ENCODE measurements around the gene PEBP1. TPM values are rescaled to one million over a fixed set of nuclear protein-coding genes. Genes with fewer than 3 reads are reported as not detected.

Gene PEBP1
- 100 to 1,000 TPM in 1 of 2 experiments, 10 to 100 TPM in 1; 96.3 to 104 TPM for total RNA-seq

DNA sequence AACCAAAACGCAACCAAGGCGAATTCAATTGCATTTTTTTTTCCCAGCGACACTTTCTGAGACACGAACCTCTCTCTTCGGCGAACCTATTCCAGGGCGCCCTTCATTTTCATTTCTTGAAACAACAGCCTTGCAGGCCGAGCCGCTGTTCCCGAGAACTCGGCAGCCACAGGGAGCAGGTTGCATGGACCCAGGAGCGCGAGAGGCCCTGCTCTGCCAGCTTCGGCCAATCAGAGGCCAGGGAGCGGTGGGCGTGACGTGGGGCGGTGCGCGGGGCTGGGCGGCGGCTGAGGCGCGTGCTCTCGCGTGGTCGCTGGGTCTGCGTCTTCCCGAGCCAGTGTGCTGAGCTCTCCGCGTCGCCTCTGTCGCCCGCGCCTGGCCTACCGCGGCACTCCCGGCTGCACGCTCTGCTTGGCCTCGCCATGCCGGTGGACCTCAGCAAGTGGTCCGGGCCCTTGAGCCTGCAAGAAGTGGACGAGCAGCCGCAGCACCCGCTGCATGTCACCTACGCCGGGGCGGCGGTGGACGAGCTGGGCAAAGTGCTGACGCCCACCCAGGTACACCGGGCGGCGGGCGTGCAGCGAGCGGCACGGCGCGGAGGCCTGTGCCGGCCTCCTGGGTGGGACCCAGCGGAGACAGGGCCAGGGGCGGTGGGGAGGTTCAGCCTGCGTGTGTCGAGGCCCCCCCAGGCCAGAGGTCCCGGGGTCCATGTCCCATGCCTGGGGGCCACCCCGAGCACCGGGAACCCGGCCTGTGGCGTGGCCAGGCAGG is at the start of gene PEBP1:
Gene PEBP1, plus strand, starts transcription at position 337 of the 771 bp plus-strand sequence. Its CDS starts 86 bp downstream, at position 423.
- H3K36me3 Mint-ChIP-seq (ENCODE audit: low read depth): peaks cover 26% of the 10 kb centered on the region
- H3K9me3 Mint-ChIP-seq: no peaks in the 10 kb centered on the region
- DNase-seq: peak; percentile 94
- H3K4me1 Mint-ChIP-seq: peaks cover 33% of the 10 kb centered on the region
- ChIA-PET CTCF (interaction anchor here (0.7 to 2.1 kb wide), 9 partner anchors 11 to 240 kb away, joined by 3 to 13 read pairs (median 3); partner anchors contain the start of gene SUDS3), POLR2A (interaction anchor here (0.6 to 0.7 kb wide), 2 partner anchors 43 to 80 kb away, joined by 3 to 6 read pairs; no protein-coding TSS in a partner anchor)
- H3K4me3 Mint-ChIP-seq: peak within 1 kb of the TSS; percentile 91
- peak within 1 kb of the TSS; percentile 91 for H3K27ac Mint-ChIP-seq
- H3K27me3 Mint-ChIP-seq: no peaks in the 10 kb centered on the region

DNA sequence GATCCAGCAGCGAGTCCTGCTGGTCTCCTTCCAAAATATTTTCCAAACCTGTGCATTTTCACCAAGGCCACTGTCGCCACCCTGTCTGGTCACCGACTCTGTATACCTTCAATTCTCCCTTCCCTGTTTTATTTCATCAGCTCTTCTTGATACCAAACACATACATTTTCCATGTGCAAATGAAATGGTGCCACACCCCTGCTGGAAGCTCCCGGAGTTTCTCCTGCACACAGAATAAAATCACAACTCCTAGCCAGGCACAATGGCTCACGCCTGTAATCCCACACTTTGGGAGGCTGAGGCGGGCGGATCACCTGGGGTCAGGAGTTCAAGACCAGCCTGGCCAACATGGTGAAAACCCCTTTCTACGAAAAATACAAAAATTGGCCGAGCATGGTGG is 46.1 kb upstream of the PEBP1 start:
- no peak overlapping the region for H3K27ac Mint-ChIP-seq
- CTCF ChIA-PET: interaction anchor here (0.6 kb wide), 1 partner anchor 62 kb away, joined by 3 read pairs; no protein-coding TSS in a partner anchor
- H3K36me3 Mint-ChIP-seq (ENCODE audit: low read depth): no peaks in the 10 kb centered on the region
- no peak for DNase-seq
- POLR2A ChIA-PET: no interaction called here
- H3K4me3 Mint-ChIP-seq: no peak overlapping the region
- no peaks in the 10 kb centered on the region for H3K9me3 Mint-ChIP-seq
- H3K27me3 Mint-ChIP-seq: no peaks in the 10 kb centered on the region
- H3K4me1 Mint-ChIP-seq: no peaks in the 10 kb centered on the region

DNA sequence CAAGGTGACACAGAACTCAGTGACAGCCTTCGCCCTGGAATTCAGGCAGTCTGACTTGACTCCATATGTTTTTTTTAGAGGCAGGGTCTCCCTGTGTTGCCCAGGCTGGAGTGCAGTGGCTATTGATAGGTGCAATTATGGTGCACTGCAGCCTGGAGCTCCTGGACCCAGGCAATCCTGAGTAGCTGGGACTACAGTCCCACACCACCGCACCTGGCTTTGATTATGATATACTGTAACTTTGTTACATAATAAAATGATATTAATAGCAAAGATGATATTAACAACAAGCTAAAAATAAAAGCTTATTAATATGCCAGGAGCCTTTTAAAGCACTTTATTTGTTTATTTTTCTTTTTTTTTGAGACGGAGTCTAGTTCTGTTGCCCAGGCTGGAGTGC is 41.9 kb upstream of the PEBP1 start:
- Mint-ChIP-seq H3K27ac (no peak overlapping the region), H3K4me1 (no peaks in the 10 kb centered on the region), H3K4me3 (no peak overlapping the region), H3K36me3 (ENCODE audit: low read depth) (no peaks in the 10 kb centered on the region), H3K27me3 (no peaks in the 10 kb centered on the region), H3K9me3 (no peaks in the 10 kb centered on the region)
- POLR2A ChIA-PET: interaction anchor here (0.7 kb wide), 1 partner anchor 8 kb away, joined by 3 read pairs; no protein-coding TSS in a partner anchor
- DNase-seq: no peak
- CTCF ChIA-PET: interaction anchor here (0.8 to 1.3 kb wide), 4 partner anchors 20 to 33 kb away, joined by 3 to 6 read pairs (median 3); no protein-coding TSS in a partner anchor

DNA sequence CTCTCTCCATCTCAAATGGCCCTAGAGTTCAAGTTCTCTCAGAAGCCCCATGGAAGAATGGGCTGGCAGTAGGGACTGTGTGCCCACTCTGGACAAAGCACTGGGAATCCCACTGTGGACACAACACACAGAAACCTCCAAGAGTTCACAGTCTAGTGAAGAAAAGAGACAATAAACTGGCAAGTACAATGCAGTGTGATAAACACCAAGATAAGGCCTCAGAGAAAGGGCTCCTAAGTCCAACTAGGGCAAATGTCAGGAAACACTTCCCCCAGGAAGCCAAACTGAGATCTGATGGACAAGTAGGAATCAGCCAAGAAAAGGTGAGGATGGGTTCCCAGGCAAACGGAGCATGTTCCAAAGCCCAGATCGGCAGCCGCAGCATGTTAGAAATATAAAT is 37.5 kb upstream of the PEBP1 start:
- Mint-ChIP-seq H3K27me3 (peaks cover 14% of the 10 kb centered on the region), H3K4me3 (no peak overlapping the region), H3K36me3 (ENCODE audit: low read depth) (no peaks in the 10 kb centered on the region), H3K4me1 (peaks cover 3% of the 10 kb centered on the region), H3K9me3 (no peaks in the 10 kb centered on the region), H3K27ac (no peak overlapping the region)
- no peak for DNase-seq
- POLR2A ChIA-PET: no interaction called here
- CTCF ChIA-PET: no interaction called here

DNA sequence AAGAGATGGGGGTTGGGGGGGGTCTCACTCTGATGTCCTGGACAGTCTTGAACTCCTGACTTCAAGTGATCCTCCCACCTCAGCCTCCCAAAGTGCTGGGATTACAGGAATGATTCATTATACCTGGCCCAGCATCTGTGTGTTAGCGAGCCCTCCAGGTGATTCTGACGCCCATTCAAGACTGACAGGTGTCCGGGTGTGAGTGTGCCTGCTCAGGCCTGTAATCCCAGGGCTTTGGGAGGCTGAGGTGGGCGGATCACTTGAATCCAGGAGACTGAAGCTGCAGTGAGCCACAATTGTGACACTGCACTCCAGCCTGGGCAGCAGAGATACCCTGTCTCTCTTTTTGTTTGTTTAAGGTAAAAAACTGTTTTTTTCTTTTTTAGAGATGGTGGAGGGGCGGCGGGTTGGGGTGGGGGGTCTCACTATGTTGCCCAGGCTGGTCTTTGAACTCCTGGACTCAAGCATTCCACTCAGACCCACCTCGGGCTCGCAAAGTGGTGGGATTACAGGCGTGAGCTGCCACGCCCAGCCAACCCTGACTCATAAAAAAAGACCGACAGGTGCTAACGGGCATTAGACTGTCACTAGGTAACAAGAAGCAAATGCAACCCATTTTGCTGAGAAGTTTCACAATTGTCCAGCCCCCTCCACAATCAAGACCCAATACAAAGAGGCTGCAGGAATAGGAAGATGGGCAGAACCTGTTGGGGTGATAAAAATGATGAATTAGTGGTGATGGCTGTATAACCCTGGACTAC is 36.8 kb upstream of the PEBP1 start:
- POLR2A ChIA-PET: no interaction called here
- H3K27me3 Mint-ChIP-seq: peaks cover 14% of the 10 kb centered on the region
- H3K27ac Mint-ChIP-seq: no peak overlapping the region
- no peaks in the 10 kb centered on the region for H3K9me3 Mint-ChIP-seq
- no peak overlapping the region for H3K4me3 Mint-ChIP-seq
- peaks cover 3% of the 10 kb centered on the region for H3K4me1 Mint-ChIP-seq
- no peak for DNase-seq
- CTCF ChIA-PET: interaction anchor here (0.8 kb wide), 1 partner anchor 36 kb away, joined by 3 read pairs; no protein-coding TSS in a partner anchor
- no peaks in the 10 kb centered on the region for H3K36me3 Mint-ChIP-seq (ENCODE audit: low read depth)

DNA sequence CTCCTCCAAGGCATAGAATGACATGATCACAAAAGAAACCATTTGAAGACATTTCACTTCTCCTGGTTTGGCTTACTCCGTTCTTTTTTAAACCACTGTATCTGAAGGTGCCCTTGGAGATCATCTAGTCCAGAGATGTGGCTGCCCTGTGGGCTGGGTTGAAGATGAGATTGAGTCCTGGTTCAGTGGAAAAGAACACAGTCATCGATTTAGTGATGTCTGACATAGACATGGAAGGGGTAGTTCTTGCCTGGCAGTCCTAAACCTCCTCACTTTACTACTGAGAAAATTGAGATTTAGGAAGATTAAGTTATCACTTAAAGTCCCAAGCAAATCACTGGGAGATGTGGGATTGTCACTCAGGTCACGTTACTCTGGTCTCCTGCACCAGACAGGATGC is 34.9 kb upstream of the PEBP1 start:
- Mint-ChIP-seq H3K9me3 (no peaks in the 10 kb centered on the region), H3K36me3 (ENCODE audit: low read depth) (no peaks in the 10 kb centered on the region), H3K27ac (no peak overlapping the region), H3K4me1 (peaks cover 6% of the 10 kb centered on the region), H3K27me3 (peaks cover 18% of the 10 kb centered on the region), H3K4me3 (no peak overlapping the region)
- DNase-seq: no peak
- CTCF ChIA-PET: interaction anchor here (1.1 kb wide), 1 partner anchor 16 kb away, joined by 3 read pairs; no protein-coding TSS in a partner anchor
- POLR2A ChIA-PET: interaction anchor here (0.9 kb wide), 1 partner anchor 187 kb away, joined by 3 read pairs; no protein-coding TSS in a partner anchor

DNA sequence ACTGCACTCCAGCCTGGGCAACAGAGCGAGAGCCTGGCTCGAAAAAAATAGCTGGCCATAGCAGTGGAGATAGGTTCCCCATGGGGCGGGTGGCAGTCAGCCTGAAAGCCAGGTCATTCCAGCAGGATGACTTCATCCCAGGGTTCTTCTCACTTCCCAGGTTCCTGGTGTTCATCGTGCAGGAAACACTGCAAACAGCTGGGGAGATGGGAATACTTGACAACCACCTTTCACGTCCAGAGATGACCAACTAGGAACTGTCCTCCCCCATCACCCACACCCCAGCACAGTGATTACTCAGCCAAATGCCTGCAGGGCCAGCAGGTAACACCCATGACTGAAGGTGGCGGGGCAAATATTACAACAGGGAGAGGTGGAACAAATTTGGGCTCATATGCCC is 33.9 kb upstream of the PEBP1 start:
- DNase-seq: no peak
- H3K9me3 Mint-ChIP-seq: no peaks in the 10 kb centered on the region
- no peaks in the 10 kb centered on the region for H3K36me3 Mint-ChIP-seq (ENCODE audit: low read depth)
- ChIA-PET POLR2A (interaction anchor here (0.5 kb wide), 1 partner anchor 8 kb away, joined by 3 read pairs; no protein-coding TSS in a partner anchor), CTCF (interaction anchor here (0.6 to 1.1 kb wide), 2 partner anchors 15 to 78 kb away, joined by 3 read pairs; no protein-coding TSS in a partner anchor)
- H3K27me3 Mint-ChIP-seq: peaks cover 18% of the 10 kb centered on the region
- no peak overlapping the region for H3K4me3 Mint-ChIP-seq
- peaks cover 6% of the 10 kb centered on the region for H3K4me1 Mint-ChIP-seq
- no peak overlapping the region for H3K27ac Mint-ChIP-seq

DNA sequence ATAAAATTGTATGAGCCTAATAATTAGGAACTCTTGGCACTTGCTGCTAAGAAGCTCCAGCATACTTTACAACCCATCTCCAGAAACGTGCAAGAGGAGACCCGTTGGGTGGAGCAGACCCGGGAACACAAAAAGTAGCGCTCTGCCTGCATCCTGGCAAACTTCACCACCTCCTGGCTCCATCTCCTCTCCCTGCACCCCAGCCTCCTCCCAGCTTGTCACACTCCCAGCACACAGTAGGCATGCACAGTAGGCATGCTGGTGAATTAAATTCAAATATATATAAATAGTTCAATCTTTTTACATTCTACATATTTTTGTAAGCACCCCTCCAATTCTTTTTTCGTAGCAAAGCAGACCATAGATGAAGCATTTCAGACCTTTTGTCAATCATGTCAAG is 33.3 kb upstream of the PEBP1 start:
- CTCF ChIA-PET: interaction anchor here (0.6 kb wide), 1 partner anchor 78 kb away, joined by 3 read pairs; no protein-coding TSS in a partner anchor

DNA sequence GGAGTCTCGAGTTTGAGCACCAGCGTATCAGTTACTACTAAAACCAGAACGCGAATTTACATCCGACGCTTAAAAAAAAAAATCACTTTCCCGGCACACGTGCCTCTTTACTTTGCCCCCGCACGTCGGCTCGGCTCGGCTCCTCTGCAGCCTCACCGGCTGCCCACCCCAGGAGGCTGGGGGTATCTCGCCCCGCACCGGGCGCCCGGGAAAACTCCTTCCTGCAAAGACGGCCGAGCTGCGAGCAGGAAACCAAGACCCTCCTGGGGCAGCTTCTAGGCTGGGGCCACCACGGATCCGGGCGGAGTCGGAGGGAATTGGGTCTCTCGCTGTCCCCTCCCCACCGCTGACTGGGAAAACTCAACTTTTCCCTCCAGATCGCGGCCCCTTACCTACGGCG is 32.7 kb upstream of the PEBP1 start:
- Mint-ChIP-seq H3K36me3 (ENCODE audit: low read depth) (no peaks in the 10 kb centered on the region), H3K4me3 (peak overlapping the region; percentile 80), H3K4me1 (peaks cover 6% of the 10 kb centered on the region), H3K9me3 (no peaks in the 10 kb centered on the region), H3K27me3 (peaks cover 18% of the 10 kb centered on the region), H3K27ac (no peak overlapping the region)
- POLR2A ChIA-PET: no interaction called here
- peak; percentile 6 for DNase-seq
- CTCF ChIA-PET: interaction anchor here (0.6 kb wide), 1 partner anchor 451 kb away, joined by 5 read pairs; no protein-coding TSS in a partner anchor

More for the DNA sequence above, 33.3 kb upstream of the PEBP1 start:
- H3K4me3 Mint-ChIP-seq: peak overlapping the region; percentile 80
- H3K36me3 Mint-ChIP-seq (ENCODE audit: low read depth): no peaks in the 10 kb centered on the region
- POLR2A ChIA-PET: interaction anchor here (0.5 kb wide), 1 partner anchor 9 kb away, joined by 3 read pairs; no protein-coding TSS in a partner anchor
- H3K4me1 Mint-ChIP-seq: peaks cover 6% of the 10 kb centered on the region
- H3K27me3 Mint-ChIP-seq: peaks cover 18% of the 10 kb centered on the region
- no peak for DNase-seq
- H3K27ac Mint-ChIP-seq: no peak overlapping the region
- no peaks in the 10 kb centered on the region for H3K9me3 Mint-ChIP-seq

DNA sequence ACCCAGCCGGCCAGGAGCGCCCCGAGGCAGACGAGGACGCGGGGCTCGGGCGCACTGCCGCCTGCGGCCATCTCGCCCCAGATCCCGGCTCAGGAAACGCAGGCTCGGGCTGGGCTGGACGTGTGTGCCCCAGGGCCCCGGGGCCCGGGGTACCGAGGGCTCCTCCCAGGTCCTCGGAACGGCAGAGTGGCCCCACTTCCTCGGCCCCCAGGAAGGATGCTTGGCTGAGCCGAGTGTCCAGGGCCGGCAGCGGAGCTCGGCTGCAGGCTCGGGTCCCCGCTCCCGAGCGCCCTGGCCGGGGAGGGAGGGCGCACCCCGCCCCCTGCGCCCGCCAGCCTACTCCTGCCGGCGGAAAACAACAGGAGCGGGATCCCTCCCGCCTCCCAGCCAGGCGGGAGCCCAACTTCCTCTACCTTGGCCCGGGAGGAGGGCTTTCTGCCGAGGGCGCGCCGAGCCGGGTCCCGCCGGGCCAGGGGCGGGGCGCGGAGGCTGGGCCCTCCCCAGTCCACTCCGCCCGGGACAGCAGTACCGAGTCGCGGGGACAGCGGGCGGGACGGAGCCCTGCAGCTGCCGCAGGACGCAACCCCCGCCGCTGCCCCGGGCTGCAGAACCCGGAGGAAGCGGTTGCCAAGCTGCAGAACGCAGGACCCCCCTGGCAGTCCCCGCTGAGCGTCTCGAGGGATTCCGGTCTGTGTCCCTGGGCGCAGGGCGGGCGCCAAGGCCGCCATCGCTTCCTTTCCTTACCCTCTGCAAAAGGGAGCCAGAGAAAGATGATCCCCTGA is 32.1 kb upstream of the PEBP1 start, which contains the start of gene VSIG10:
Gene VSIG10, minus strand, starts transcription at position 411 of the 782 bp plus-strand sequence. Its CDS starts 340 bp downstream, at position 71.
- ChIA-PET CTCF (interaction anchor here (0.6 to 0.8 kb wide), 2 partner anchors 40 to 450 kb away, joined by 3 to 5 read pairs; no protein-coding TSS in a partner anchor), POLR2A (no interaction called here)
- H3K36me3 Mint-ChIP-seq (ENCODE audit: low read depth): no peaks in the 10 kb centered on the region
- peaks cover 18% of the 10 kb centered on the region for H3K27me3 Mint-ChIP-seq
- H3K27ac Mint-ChIP-seq: peak within 1 kb of the TSS; percentile 47
- H3K4me3 Mint-ChIP-seq: peak within 1 kb of the TSS; percentile 80
- H3K9me3 Mint-ChIP-seq: no peaks in the 10 kb centered on the region
- peak; percentile 12 for DNase-seq
- H3K4me1 Mint-ChIP-seq: peaks cover 6% of the 10 kb centered on the region

DNA sequence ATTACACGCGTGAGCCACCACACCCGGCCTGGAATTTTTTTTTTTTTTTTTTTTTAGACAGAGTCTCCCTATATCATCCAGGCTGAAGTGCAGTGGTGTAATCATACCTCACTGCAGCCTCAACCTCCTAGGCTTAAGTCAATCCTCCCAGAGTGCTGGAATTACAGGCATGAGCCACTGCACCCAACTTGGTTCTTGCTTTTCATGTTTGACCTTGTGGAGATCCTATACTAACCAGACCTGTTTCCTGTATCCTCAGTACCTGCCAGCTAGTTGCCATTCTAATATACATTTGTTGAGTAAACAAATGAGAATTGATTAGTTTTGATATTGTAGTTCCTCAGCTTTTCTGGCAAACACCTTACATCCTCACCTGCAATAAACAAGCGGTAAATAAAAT is 28.9 kb upstream of the PEBP1 start:
- POLR2A ChIA-PET: no interaction called here
- CTCF ChIA-PET: no interaction called here
- no peak for DNase-seq
- Mint-ChIP-seq H3K27me3 (peaks cover 13% of the 10 kb centered on the region), H3K9me3 (no peaks in the 10 kb centered on the region), H3K4me1 (peaks cover 6% of the 10 kb centered on the region), H3K27ac (no peak overlapping the region), H3K4me3 (no peak overlapping the region), H3K36me3 (ENCODE audit: low read depth) (no peaks in the 10 kb centered on the region)

DNA sequence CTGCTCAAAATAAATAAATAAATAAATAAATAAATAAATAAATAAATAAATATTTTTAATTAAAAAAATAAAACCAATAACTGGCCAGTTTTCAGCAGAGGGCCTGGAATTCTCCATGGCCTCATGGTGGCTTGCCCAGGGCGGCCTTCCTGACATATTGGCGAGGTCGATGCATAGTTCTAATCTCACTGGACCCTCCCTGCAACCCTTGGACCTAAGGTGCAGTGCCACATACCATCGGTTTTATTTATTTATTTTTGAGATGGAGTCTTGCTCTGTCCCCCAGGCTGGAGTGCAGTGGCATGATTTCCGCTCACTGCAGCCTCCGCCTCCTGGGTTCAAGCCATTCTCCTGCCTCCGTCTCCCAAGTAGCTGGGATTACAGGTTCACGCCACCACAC is 28.2 kb upstream of the PEBP1 start:
- Mint-ChIP-seq H3K4me3 (no peak overlapping the region), H3K36me3 (ENCODE audit: low read depth) (no peaks in the 10 kb centered on the region), H3K9me3 (no peaks in the 10 kb centered on the region), H3K4me1 (peaks cover 6% of the 10 kb centered on the region), H3K27ac (no peak overlapping the region), H3K27me3 (peaks cover 8% of the 10 kb centered on the region)
- ChIA-PET CTCF (no interaction called here), POLR2A (no interaction called here)
- no peak for DNase-seq
